ENCODE results near the gene FIG4. TPM values are rescaled to one million over a fixed set of nuclear protein-coding genes. Genes with fewer than 3 reads are reported as not detected.

Gene FIG4
- total RNA-seq = 10.4 to 14.1 TPM (median 13.0 TPM) in 3 replicates
- long read RNA-seq, transcript FIG4-201 (23 exons, 3,011 nt) = major isoform, 39 of 47 reads
- long read RNA-seq, partial matches to known transcripts = 3 of 47 reads
- long read RNA-seq, other reads (novel, unspliced or antisense) = 5 of 47 reads

DNA sequence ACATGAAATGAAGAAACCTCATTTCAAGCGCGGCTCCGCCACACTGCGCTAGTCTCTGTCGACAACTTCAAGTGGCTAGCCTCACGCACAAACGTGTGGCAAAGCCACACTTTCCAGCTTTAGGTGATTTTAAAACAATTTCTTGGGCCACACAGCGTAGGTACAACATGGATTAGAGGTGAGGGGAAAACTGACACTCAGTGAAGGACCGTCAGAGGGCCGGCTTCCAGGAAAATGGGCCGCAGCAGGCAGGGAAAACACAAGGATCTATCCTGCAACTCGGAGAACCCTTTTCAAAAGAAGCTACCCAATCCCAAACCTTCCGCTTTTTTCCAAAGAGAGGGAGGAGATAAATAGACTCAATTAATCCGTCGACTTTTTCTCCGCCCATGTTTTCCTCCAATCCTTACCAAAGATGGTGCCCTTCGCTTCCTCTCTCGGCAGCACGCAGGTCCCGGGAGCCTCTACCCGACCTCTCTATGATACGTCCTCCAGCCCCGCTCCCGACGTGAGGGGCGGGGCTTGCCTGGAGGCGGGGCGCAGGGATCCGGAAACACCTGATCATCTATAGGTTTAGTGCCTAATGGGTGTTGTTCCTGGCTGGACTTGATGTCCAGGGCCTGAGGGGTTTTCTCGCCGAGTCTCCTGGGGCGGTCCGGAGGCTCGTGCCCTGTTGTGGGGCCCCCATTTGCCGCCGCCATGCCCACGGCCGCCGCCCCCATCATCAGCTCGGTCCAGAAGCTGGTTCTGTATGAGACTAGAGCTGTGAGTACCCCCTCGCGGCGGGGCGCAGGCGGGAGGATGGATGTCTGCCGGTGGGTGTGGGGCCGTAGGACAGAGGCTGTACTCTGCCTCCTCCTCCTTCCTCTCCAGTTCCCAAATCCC, at the start of gene FIG4, which contains the start of gene AK9:
FIG4 (plus strand) TSS at position 560 of the 885 bp plus-strand sequence; CDS start at position 700, 140 bp downstream.
AK9 (minus strand) TSS at position 466 of the 885 bp plus-strand sequence. CDS start 15,457 bp downstream, outside the sequence.
- Mint-ChIP-seq H3K9me3 (ENCODE audit: low read depth) (peaks cover 5% of the 10 kb centered on the region), H3K27me3 (ENCODE audit: low read depth) (no peaks in the 10 kb centered on the region), H3K4me3 (ENCODE audit: unreplicated experiment) (peak within 1 kb of the TSS; percentile 96)

DNA sequence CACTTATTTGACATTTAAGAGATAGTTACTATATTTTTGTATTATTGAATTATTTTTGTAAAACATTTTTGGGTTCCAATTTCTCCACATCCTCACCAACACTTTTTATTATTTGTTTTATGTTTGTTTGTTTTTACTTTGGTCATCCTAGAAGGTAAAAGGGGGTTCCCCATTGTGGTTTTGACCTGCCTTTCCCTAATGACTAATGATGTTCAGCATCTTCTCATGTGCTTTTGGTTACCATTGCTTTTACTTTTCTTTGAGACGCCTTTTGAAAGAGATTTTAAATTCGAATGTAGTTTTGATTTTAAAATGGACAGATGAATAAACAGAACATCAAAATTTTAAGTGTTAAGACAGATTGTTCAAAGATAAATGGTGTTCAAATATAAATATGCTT, 47.0 kb upstream of the FIG4 start:
- Mint-ChIP-seq H3K27me3 (ENCODE audit: low read depth) (no peaks in the 10 kb centered on the region), H3K9me3 (ENCODE audit: low read depth) (peaks cover 16% of the 10 kb centered on the region), H3K4me3 (ENCODE audit: unreplicated experiment) (no peak overlapping the region), H3K27ac (ENCODE audit: unreplicated experiment) (no peak overlapping the region), H3K36me3 (ENCODE audit: low read depth) (peaks cover 12% of the 10 kb centered on the region), H3K4me1 (ENCODE audit: low read depth) (no peaks in the 10 kb centered on the region)
- TF ChIP-seq, protein P1, sequence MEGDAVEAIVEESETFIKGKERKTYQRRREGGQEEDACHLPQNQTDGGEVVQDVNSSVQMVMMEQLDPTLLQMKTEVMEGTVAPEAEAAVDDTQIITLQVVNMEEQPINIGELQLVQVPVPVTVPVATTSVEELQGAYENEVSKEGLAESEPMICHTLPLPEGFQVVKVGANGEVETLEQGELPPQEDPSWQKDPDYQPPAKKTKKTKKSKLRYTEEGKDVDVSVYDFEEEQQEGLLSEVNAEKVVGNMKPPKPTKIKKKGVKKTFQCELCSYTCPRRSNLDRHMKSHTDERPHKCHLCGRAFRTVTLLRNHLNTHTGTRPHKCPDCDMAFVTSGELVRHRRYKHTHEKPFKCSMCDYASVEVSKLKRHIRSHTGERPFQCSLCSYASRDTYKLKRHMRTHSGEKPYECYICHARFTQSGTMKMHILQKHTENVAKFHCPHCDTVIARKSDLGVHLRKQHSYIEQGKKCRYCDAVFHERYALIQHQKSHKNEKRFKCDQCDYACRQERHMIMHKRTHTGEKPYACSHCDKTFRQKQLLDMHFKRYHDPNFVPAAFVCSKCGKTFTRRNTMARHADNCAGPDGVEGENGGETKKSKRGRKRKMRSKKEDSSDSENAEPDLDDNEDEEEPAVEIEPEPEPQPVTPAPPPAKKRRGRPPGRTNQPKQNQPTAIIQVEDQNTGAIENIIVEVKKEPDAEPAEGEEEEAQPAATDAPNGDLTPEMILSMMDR (IDR thresholded peaks at IDR 0.05) = no peak
- no peak for DNase-seq (ENCODE audit: low spot score)

More for the DNA sequence above, at the start of gene FIG4, which contains the start of gene AK9:
- TF ChIP-seq, protein P1 (IDR thresholded peaks at IDR 0.05) = peak; percentile 71
- H3K27ac Mint-ChIP-seq (ENCODE audit: unreplicated experiment) = peak within 1 kb of the TSS; percentile 94
- DNase-seq (ENCODE audit: low spot score) = peak; percentile 94
- H3K36me3 Mint-ChIP-seq (ENCODE audit: low read depth) = no peaks in the 10 kb centered on the region
- H3K4me1 Mint-ChIP-seq (ENCODE audit: low read depth) = peaks cover 25% of the 10 kb centered on the region

DNA sequence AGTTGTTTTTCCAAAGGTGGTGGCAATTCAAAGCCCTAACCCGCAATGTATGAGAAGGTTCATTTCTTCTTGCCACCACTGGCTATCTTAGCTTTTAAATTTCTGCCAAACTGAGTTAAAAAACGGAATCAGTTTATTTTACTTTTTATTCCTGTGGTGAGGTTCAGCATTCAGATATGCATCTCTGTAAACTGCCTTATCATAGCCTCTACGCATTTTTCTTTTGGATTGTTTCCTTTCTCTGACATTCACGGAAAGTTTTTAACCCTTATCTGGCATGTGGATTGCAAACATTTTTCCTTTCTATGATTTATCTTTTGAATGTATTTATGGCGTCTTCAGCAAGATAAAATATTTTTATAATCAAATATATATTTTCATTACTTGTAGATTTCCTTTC, 37.8 kb upstream of the FIG4 start:
- Mint-ChIP-seq H3K9me3 (ENCODE audit: low read depth) (peaks cover 2% of the 10 kb centered on the region), H3K27ac (ENCODE audit: unreplicated experiment) (no peak overlapping the region), H3K27me3 (ENCODE audit: low read depth) (no peaks in the 10 kb centered on the region), H3K4me3 (ENCODE audit: unreplicated experiment) (no peak overlapping the region), H3K4me1 (ENCODE audit: low read depth) (no peaks in the 10 kb centered on the region), H3K36me3 (ENCODE audit: low read depth) (peaks cover 5% of the 10 kb centered on the region)
- DNase-seq (ENCODE audit: low spot score) = no peak
- TF ChIP-seq, protein P1 (IDR thresholded peaks at IDR 0.05) = no peak

DNA sequence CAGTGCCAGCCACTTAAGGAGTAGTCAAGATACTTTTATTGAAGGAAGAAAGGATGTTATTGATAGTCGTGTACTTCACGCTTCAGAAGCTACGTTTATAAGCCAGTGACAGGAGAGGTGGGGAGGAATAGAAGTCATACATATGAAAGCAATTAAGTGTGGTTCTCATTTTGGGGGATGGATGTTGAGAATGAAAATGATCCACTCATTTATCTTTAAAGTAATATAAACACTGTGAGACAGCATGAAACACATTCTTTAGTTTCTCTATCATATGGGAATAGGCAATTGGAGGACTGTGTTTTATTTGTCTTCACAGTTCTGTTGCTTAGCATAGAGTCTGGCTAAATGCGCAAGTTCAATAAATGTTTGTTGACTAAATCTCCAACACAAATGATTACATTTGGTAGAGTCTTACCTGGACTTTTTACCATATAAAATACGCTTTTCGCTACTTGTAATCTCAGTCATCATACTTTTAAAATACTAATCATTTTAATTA, 35.3 kb upstream of the FIG4 start:
- Mint-ChIP-seq H3K4me1 (ENCODE audit: low read depth) (no peaks in the 10 kb centered on the region), H3K27me3 (ENCODE audit: low read depth) (no peaks in the 10 kb centered on the region), H3K36me3 (ENCODE audit: low read depth) (peaks cover 2% of the 10 kb centered on the region), H3K27ac (ENCODE audit: unreplicated experiment) (no peak overlapping the region), H3K9me3 (ENCODE audit: low read depth) (no peaks in the 10 kb centered on the region), H3K4me3 (ENCODE audit: unreplicated experiment) (no peak overlapping the region)
- TF ChIP-seq, protein P1 (IDR thresholded peaks at IDR 0.05) = no peak
- no peak for DNase-seq (ENCODE audit: low spot score)

Data from chondrocyte (in vitro differentiated cells).